Motor neuron (in vitro differentiated cells): ENCODE measurements around the gene DGCR6L. TPM values are rescaled to one million over a fixed set of nuclear protein-coding genes. Genes with fewer than 3 reads are reported as not detected.
A peak's percentile ranks its signal among the peaks of the same experiment; 100 is the strongest.
"Not testable (repeated sequence)": the region's sequence is repeated elsewhere in the genome, so short reads cannot be mapped to it uniquely, and the experiment has no call there.

Source experiments
- ATAC-seq, 8 experiments: fragments of 200-7000 bp; cut with Tn5 transposase; replicated peaks in 6 of 8; 2 replicates each; pipeline ENCODE4 v1.8.0; 2021; ENCODE audit warnings: mild to moderate bottlenecking in 8 of 8, moderate library complexity in 8 of 8
- H3K27ac ChIP-seq, 2 donors: fragments of 250-450 bp; sonication (Bioruptor Pico); 2 replicates each; pipeline ENCODE4 v1.9.0; 2021; ENCODE audit warnings: antibody characterized with exemption in 2 of 2, mild to moderate bottlenecking in 2 of 2, moderate library complexity in 1 of 2
- H3K4me1 ChIP-seq, 2 donors: fragments of 250-450 bp; sonication (Bioruptor Pico); replicated peaks in 1 of 2; 2 replicates each; pipeline ENCODE4 v1.6.1; 2021; ENCODE audit warnings: antibody characterized with exemption in 2 of 2, mild to moderate bottlenecking in 2 of 2, moderate library complexity in 1 of 2
- H3K4me3 ChIP-seq, 5 donors: fragments of 250-450 bp; sonication (Bioruptor Pico); 2 replicates each; pipeline ENCODE4 v1.9.0; 2021; ENCODE audit warnings: antibody characterized with exemption in 5 of 5, mild to moderate bottlenecking in 5 of 5, moderate library complexity in 4 of 5
- WGBS, 10 experiments: fragments of 450-650 bp; shearing (Covaris generic); methylation state at CpG; one replicate each; pipeline ENCODE4 v1.0.0; 2022; 5-methylcytosine and 5-hydroxymethylcytosine counted together
- in situ Hi-C, 9 experiments: fragments of 400-800 bp; cut with MboI; loops; one replicate each; pipeline ENCODE4 v1.15.0; 2021; ENCODE audit warnings: low sequenced_read_pairs in 9 of 9, low pct_unique_long_range_greater_than_20kb in 2 of 9; ENCODE audit not compliant: unreplicated experiment in 9 of 9
- total RNA-seq, 8 experiments: library from RNA; unstranded; fragments of 300-600 nt; gene quantifications; 2 replicates each; pipeline versions ENCODE4 v1.2.3 to v1.2.4, GENCODE V29; 2022

DGCR6L gene
- total RNA-seq, 8 experiments from 2014 or later: 31.4 to 62.4 (median 41.0) TPM

- WGBS, 10 experiments: 46 to 81% (median 50%) methylated on average over 2 to 6 of the region's 12 CpGs; no CpG with 5 or more reads in 7 of the 10 experiments
- no peak for ATAC-seq
- no peak overlapping the region for H3K4me3 ChIP-seq
- no peak overlapping the region for H3K27ac ChIP-seq
- in situ Hi-C loops: loop anchor here in 3 of 9 experiments (10.0 to 25.0 kb wide), 2 partner anchors 120 to 127 kb away; partner anchors contain the start of gene CCDC188 (in 3 of the 3)
- peaks cover 6 to 11% of the 10 kb centered on the region in 2 donors for H3K4me1 ChIP-seq
These were observed 38.0 kb downstream of the DGCR6L start for GRCh38 chr22:20281891-20282290.

GRCh38 chr22:20281473-20281872 lies 38.4 kb downstream of the DGCR6L start:
- H3K4me3 ChIP-seq, H3K27ac ChIP-seq, ATAC-seq, H3K4me1 ChIP-seq: not testable (repeated sequence)
- WGBS, 10 experiments: no CpG with 5 or more reads among the region's 9 CpGs
- in situ Hi-C loops: loop anchor here in 3 of 9 experiments (10.0 to 25.0 kb wide), 2 partner anchors 119 to 127 kb away; partner anchors contain the start of gene CCDC188 (in 3 of the 3)

GRCh38 chr22:20280866-20281265 lies 39.0 kb downstream of the DGCR6L start:
- in situ Hi-C loops: loop anchor here in 3 of 9 experiments (10.0 to 25.0 kb wide), 2 partner anchors 119 to 126 kb away; partner anchors contain the start of gene CCDC188 (in 3 of the 3)
- no CpG with 5 or more reads among the region's 12 CpGs for WGBS, 10 experiments
- Histone ChIP-seq H3K4me3 (no peak overlapping the region), H3K4me1 (peaks cover 0 to 4% of the 10 kb centered on the region in 2 donors), H3K27ac (no peak overlapping the region)
- no peak for ATAC-seq

GRCh38 chr22:20280163-20280562 lies 39.7 kb downstream of the DGCR6L start:
- ATAC-seq: peak in 5 of 8 experiments; percentile 34 to 78 (median 60)
- H3K27ac ChIP-seq, H3K4me3 ChIP-seq, H3K4me1 ChIP-seq: not testable (repeated sequence)
- in situ Hi-C loops: loop anchor here in 3 of 9 experiments (10.0 to 25.0 kb wide), 2 partner anchors 118 to 125 kb away; partner anchors contain the start of gene CCDC188 (in 3 of the 3)
- WGBS, 10 experiments: no CpG with 5 or more reads among the region's 21 CpGs

GRCh38 chr22:20279662-20280134 lies 40.2 kb downstream of the DGCR6L start:
- in situ Hi-C loops: loop anchor here in 5 of 9 experiments (5.0 to 25.0 kb wide), 3 partner anchors 117 to 125 kb away; partner anchors contain the start of gene CCDC188 (in 4 of the 5)
- peak in 1 of 8 experiments; percentile 7 for ATAC-seq
- WGBS, 10 experiments: 60 to 85% (median 78%) methylated on average over 1 to 10 of the region's 15 CpGs; no CpG with 5 or more reads in 7 of the 10 experiments

GRCh38 chr22:20278726-20279490 lies 41.0 kb downstream of the DGCR6L start:
- not testable (repeated sequence) for H3K4me3 ChIP-seq, H3K27ac ChIP-seq, ATAC-seq
- in situ Hi-C loops: loop anchor here in 3 of 9 experiments (5.0 to 25.0 kb wide), 3 partner anchors 117 to 124 kb away; partner anchors contain the start of gene CCDC188 (in 2 of the 3)
- WGBS, 10 experiments: 90% methylated on average over 2 of the region's 22 CpGs; no CpG with 5 or more reads in 9 of the 10 experiments
- peaks cover 9 to 11% of the 10 kb centered on the region in 2 donors for H3K4me1 ChIP-seq

More at GRCh38 chr22:20279662-20280134, 40.2 kb downstream of the DGCR6L start:
- Histone ChIP-seq H3K27ac (no peak overlapping the region), H3K4me3 (no peak overlapping the region), H3K4me1 (peaks cover 6 to 7% of the 10 kb centered on the region in 2 donors)

GRCh38 chr22:20277936-20278635 lies 41.8 kb downstream of the DGCR6L start:
- not testable (repeated sequence) for H3K4me3 ChIP-seq, ATAC-seq, H3K27ac ChIP-seq
- no CpG with 5 or more reads among the region's 18 CpGs for whole genome bisulfite sequencing, 10 experiments
- in situ Hi-C loops: loop anchor here in 3 of 9 experiments (5.0 to 25.0 kb wide), 3 partner anchors 116 to 123 kb away; partner anchors contain the start of gene CCDC188 (in 2 of the 3)
- H3K4me1 ChIP-seq: peaks cover 10 to 15% of the 10 kb centered on the region in 2 donors

- in situ Hi-C loops: loop anchor here in 3 of 9 experiments (5.0 to 25.0 kb wide), 3 partner anchors 114 to 122 kb away; partner anchors contain the start of gene CCDC188 (in 2 of the 3)
These were observed 43.4 kb downstream of the DGCR6L start for GRCh38 chr22:20276468-20276867.

GRCh38 chr22:20275836-20276235 lies 44.0 kb downstream of the DGCR6L start:
- Histone ChIP-seq H3K27ac (peak overlapping the region in 1 of 2 donors; percentile 7), H3K4me3 (no peak overlapping the region), H3K4me1 (peaks cover 14 to 19% of the 10 kb centered on the region in 2 donors)
- ATAC-seq: no peak
- in situ Hi-C loops: loop anchor here in 3 of 9 experiments (5.0 to 25.0 kb wide), 3 partner anchors 114 to 121 kb away; partner anchors contain the start of gene CCDC188 (in 2 of the 3)
- WGBS, 10 experiments: 67 to 100% (median 90%) methylated on average over 1 to 11 of the region's 13 CpGs; no CpG with 5 or more reads in 1 of the 10 experiments

More at GRCh38 chr22:20276468-20276867, 43.4 kb downstream of the DGCR6L start:
- WGBS, 10 experiments: 10 to 80% (median 50%) methylated on average over 1 to 6 of the region's 7 CpGs; no CpG with 5 or more reads in 6 of the 10 experiments
- no peak overlapping the region for H3K4me3 ChIP-seq
- no peak for ATAC-seq
- peaks cover 10 to 15% of the 10 kb centered on the region in 2 donors for H3K4me1 ChIP-seq
- H3K27ac ChIP-seq: no peak overlapping the region

- peaks cover 16 to 22% of the 10 kb centered on the region in 2 donors for H3K4me1 ChIP-seq
- not testable (repeated sequence) for H3K4me3 ChIP-seq, H3K27ac ChIP-seq
- in situ Hi-C loops: loop anchor here in 3 of 9 experiments (5.0 to 25.0 kb wide), 3 partner anchors 113 to 121 kb away; partner anchors contain the start of gene CCDC188 (in 2 of the 3)
- peak in 3 of 8 experiments; percentile 17 to 34 (median 24) for ATAC-seq
- WGBS, 10 experiments: no CpG with 5 or more reads among the region's 7 CpGs
These were observed 44.5 kb downstream of the DGCR6L start for GRCh38 chr22:20275325-20275724.

- H3K27ac ChIP-seq, H3K4me3 ChIP-seq: not testable (repeated sequence)
- 76% methylated on average over 3 of the region's 10 CpGs; no CpG with 5 or more reads in 9 of the 10 experiments for WGBS, 10 experiments
- peaks cover 18 to 24% of the 10 kb centered on the region in 2 donors for H3K4me1 ChIP-seq
- in situ Hi-C loops: loop anchor here in 3 of 9 experiments (10.0 to 25.0 kb wide), 2 partner anchors 112 to 120 kb away; partner anchors contain the start of gene CCDC188 (in 3 of the 3)
- peak in 1 of 8 experiments; percentile 4 for ATAC-seq
These were observed 45.5 kb downstream of the DGCR6L start for GRCh38 chr22:20274374-20274773.

- in situ Hi-C loops: loop anchor here in 3 of 9 experiments (10.0 to 25.0 kb wide), 2 partner anchors 111 to 119 kb away; partner anchors contain the start of gene CCDC188 (in 3 of the 3)
- H3K4me1 ChIP-seq: peaks cover 23 to 29% of the 10 kb centered on the region in 2 donors
- ATAC-seq: peak in 7 of 8 experiments; percentile 20 to 61 (median 51)
- no peak overlapping the region for H3K27ac ChIP-seq
- WGBS, 10 experiments: no CpG with 5 or more reads among the region's 12 CpGs
- no peak overlapping the region for H3K4me3 ChIP-seq
These were observed 46.1 kb downstream of the DGCR6L start for GRCh38 chr22:20273758-20274181.
